Thyroid gland (tissue), 4 donors: Measurements from ENCODE around the gene LPCAT2. TPM values are rescaled to one million over a fixed set of nuclear protein-coding genes. Genes with fewer than 3 reads are reported as not detected.
A peak's percentile ranks its signal among the peaks of the same experiment; 100 is the strongest.

Experiments used
- DNase-seq, 2 donors: peaks; one replicate each; pipeline ENCODE4 v3.0.0-alpha.2; 2019
- H3K27ac ChIP-seq, 3 donors: fragments of 200-600 bp; sonication (generic); 1 replicate in 2 of 3; 2 replicates in 1 of 3; pipeline ENCODE4 v1.5.1; 2016 to 2019; ENCODE audit warnings: mild to moderate bottlenecking in 1 of 3, moderate library complexity in 1 of 3
- H3K27me3 ChIP-seq: fragments of 200-600 bp; sonication (generic); one replicate; pipeline ENCODE4 v1.5.1; 2019
- H3K36me3 ChIP-seq, 2 donors: fragments of 200-600 bp; sonication (generic); one replicate each; pipeline ENCODE4 v1.5.1; 2016 to 2019
- H3K4me1 ChIP-seq, 2 donors: fragments of 200-600 bp; sonication (generic); one replicate each; pipeline ENCODE4 v1.5.1; 2017 to 2019
- H3K4me3 ChIP-seq, 3 donors: fragments of 200-600 bp; sonication (generic); replicated peaks in 1 of 3; 1 replicate in 2 of 3; 2 replicates in 1 of 3; pipeline ENCODE4 v1.5.1; 2016; ENCODE audit warnings: mild to moderate bottlenecking in 1 of 3
- H3K9me3 ChIP-seq: fragments of 200-600 bp; sonication (generic); one replicate; pipeline ENCODE4 v1.5.1; 2017
- POLR2A ChIP-seq, 2 donors: fragments of 450-650 bp; IDR thresholded peaks; one replicate each; pipeline ENCODE4 v1.6.1; 2017; ENCODE audit warnings: antibody characterized with exemption in 2 of 2, mild to moderate bottlenecking in 2 of 2, moderate library complexity in 1 of 2
- WGBS, 2 donors: methylation state at CpG; one replicate each; pipeline ENCODE4 v1.1.5; 2017; 5-methylcytosine and 5-hydroxymethylcytosine counted together
- intact Hi-C: fragments of 100-400 bp; cut with DNase I; formaldehyde crosslinking; loops from one replicate; pipeline ENCODE4 v1.15.1; 2023
- total RNA-seq, 4 donors: library from RNA; depleted of rRNA; stranded (reverse); fragments of >200 nt; gene quantifications; one replicate each; pipeline ENCODE4 v1.2.3, GENCODE V29; 2016
- TF ChIP-seq, protein P1 (sequence below), 6 experiments: fragments of 200-600 bp in 3 of 6; fragments of 450-650 bp in 3 of 6; sonication (generic) in 3 of 6; IDR thresholded peaks; one replicate each; pipeline ENCODE4 v1.5.1; 2016 to 2019; ENCODE audit warnings: antibody characterized with exemption in 6 of 6, mild to moderate bottlenecking in 2 of 6, inconsistent platforms in 1 of 6, moderate library complexity in 1 of 6

The LPCAT2 gene
- total RNA-seq, 4 donors from 2014 or later, result 115 to 274 (median 214) TPM

DNA sequence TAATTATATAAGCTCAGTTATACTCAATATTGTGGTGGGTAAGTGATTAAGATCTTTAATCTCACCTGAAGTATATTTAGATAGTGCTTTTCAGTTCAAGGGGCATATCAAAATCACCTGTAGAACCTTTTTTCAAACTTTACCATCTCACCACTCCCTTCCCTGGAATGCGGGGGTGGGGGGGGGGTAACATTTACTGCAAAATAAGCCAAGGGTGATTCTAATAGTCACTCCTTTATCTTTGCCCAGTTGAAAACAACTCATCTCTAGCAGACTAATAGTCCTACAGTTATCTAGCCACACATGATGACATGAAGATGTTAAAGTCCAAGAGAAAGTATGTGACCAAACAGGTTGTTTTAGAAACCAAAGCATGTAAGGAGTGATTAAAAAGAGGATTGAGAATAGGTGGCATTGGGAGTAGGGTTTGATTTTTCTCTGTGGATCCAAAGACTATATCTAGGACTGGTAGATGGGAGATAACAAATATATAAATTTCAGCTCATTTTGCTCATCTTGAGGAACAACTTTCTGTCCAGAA, 21.5 kb downstream of the LPCAT2 start:
- intact Hi-C loops, result no loop called here
- no peak for DNase-seq
- H3K9me3 ChIP-seq, result no peaks in the 10 kb centered on the region
- H3K27ac ChIP-seq, result no peak overlapping the region
- 86 to 97% methylated on average over 1 of the region's 1 CpG for WGBS, 2 donors
- H3K4me1 ChIP-seq, result peaks cover 10 to 27% of the 10 kb centered on the region in 2 donors
- TF ChIP-seq POLR2A (IDR thresholded peaks at IDR 0.05), result no peak
- TF ChIP-seq, protein P1, sequence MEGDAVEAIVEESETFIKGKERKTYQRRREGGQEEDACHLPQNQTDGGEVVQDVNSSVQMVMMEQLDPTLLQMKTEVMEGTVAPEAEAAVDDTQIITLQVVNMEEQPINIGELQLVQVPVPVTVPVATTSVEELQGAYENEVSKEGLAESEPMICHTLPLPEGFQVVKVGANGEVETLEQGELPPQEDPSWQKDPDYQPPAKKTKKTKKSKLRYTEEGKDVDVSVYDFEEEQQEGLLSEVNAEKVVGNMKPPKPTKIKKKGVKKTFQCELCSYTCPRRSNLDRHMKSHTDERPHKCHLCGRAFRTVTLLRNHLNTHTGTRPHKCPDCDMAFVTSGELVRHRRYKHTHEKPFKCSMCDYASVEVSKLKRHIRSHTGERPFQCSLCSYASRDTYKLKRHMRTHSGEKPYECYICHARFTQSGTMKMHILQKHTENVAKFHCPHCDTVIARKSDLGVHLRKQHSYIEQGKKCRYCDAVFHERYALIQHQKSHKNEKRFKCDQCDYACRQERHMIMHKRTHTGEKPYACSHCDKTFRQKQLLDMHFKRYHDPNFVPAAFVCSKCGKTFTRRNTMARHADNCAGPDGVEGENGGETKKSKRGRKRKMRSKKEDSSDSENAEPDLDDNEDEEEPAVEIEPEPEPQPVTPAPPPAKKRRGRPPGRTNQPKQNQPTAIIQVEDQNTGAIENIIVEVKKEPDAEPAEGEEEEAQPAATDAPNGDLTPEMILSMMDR (IDR thresholded peaks at IDR 0.05), result no peak
- no peaks in the 10 kb centered on the region for H3K27me3 ChIP-seq
- no peak overlapping the region for H3K4me3 ChIP-seq
- peaks cover 0 to 9% of the 10 kb centered on the region in 2 donors for H3K36me3 ChIP-seq

DNA sequence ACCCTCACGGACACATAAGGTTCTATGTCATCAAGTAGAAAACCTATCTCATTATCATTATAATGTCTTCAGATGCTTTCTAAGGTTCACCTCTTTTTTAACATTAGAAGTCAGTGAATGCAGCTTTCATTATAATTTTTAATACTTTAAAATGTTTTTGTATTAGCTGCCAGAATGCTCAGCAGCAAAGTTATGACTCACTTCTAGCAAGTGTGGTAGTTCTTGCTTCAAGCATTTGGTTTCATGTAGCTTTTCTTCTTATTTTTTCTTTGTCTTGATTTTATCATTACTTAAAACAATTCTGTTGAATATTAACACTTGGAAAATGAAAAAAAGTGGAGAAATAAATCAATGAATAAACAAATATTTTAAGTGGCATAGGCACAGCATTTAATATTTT, 23.4 kb downstream of the LPCAT2 start:
- 86 to 94% methylated on average over 1 of the region's 1 CpG for WGBS, 2 donors
- Histone ChIP-seq H3K27ac (no peak overlapping the region), H3K36me3 (peaks cover 0 to 9% of the 10 kb centered on the region in 2 donors), H3K9me3 (no peaks in the 10 kb centered on the region), H3K4me1 (peaks cover 24 to 26% of the 10 kb centered on the region in 2 donors), H3K27me3 (no peaks in the 10 kb centered on the region), H3K4me3 (no peak overlapping the region)
- intact Hi-C loops, result no loop called here
- TF ChIP-seq, protein P1 (IDR thresholded peaks at IDR 0.05), result no peak
- no peak for TF ChIP-seq POLR2A (IDR thresholded peaks at IDR 0.05)
- DNase-seq, result no peak

- Histone ChIP-seq H3K4me3 (no peak overlapping the region), H3K36me3 (no peaks in the 10 kb centered on the region), H3K27me3 (no peaks in the 10 kb centered on the region), H3K4me1 (peaks cover 24 to 26% of the 10 kb centered on the region in 2 donors), H3K9me3 (no peaks in the 10 kb centered on the region), H3K27ac (peak overlapping the region; percentile 50 to 77 (median 60))
- 31 to 39% methylated on average over 2 of the region's 2 CpGs for WGBS, 2 donors
- no peak for TF ChIP-seq POLR2A (IDR thresholded peaks at IDR 0.05)
- TF ChIP-seq, protein P1 (IDR thresholded peaks at IDR 0.05), result no peak
- no peak for DNase-seq
- intact Hi-C loops, result no loop called here
Measured at GRCh38 chr16:55534756-55535155, 25.9 kb downstream of the LPCAT2 start.

DNA sequence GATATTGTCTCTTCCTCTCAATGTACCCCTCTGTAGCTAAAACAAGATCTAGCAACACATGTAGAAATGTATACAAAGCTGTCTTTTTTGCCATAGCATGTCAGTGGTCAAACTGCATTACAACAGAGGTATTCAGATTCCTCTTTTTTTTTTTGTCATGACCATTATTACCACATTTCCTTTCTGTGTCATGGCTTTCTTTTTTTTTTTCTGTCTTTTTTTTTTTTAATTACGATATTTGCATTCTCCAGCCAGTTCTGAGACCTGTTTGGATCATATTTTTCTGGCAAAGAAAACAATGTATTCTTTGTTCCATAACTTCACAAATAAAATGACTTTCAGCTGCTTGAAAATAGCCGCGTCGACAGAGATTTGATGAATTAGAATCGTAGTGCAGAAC, 30.2 kb downstream of the LPCAT2 start:
- Histone ChIP-seq H3K4me3 (no peak overlapping the region), H3K36me3 (no peaks in the 10 kb centered on the region), H3K27ac (peak overlapping the region in 1 of 3 donors; percentile 10), H3K9me3 (no peaks in the 10 kb centered on the region), H3K27me3 (no peaks in the 10 kb centered on the region), H3K4me1 (peaks cover 13 to 24% of the 10 kb centered on the region in 2 donors)
- TF ChIP-seq, protein P1 (IDR thresholded peaks at IDR 0.05), result no peak
- TF ChIP-seq POLR2A (IDR thresholded peaks at IDR 0.05), result no peak
- WGBS, 2 donors, result 65 to 71% methylated on average over 5 of the region's 5 CpGs
- DNase-seq, result no peak
- intact Hi-C loops, result no loop called here

GRCh38 chr16:55539488-55539887, 30.6 kb downstream of the LPCAT2 start:
- DNase-seq, result no peak
- no peaks in the 10 kb centered on the region for H3K36me3 ChIP-seq
- H3K9me3 ChIP-seq, result no peaks in the 10 kb centered on the region
- intact Hi-C loops, result no loop called here
- H3K27ac ChIP-seq, result no peak overlapping the region
- 77 to 79% methylated on average over 1 of the region's 1 CpG for WGBS, 2 donors
- H3K27me3 ChIP-seq, result no peaks in the 10 kb centered on the region
- TF ChIP-seq, protein P1 (IDR thresholded peaks at IDR 0.05), result no peak
- no peak for TF ChIP-seq POLR2A (IDR thresholded peaks at IDR 0.05)
- no peak overlapping the region for H3K4me3 ChIP-seq
- peaks cover 10 to 19% of the 10 kb centered on the region in 2 donors for H3K4me1 ChIP-seq
